Vagina (tissue), 2 donors: Measurements from ENCODE around the gene EOLA1.
"Not testable (repeated sequence)": the region's sequence is repeated elsewhere in the genome, so short reads cannot be mapped to it uniquely, and the experiment has no call there.

Source experiments
- POLR2A ChIP-seq, 2 donors: fragments of 450-650 bp; IDR thresholded peaks; one replicate each; pipeline ENCODE4 v1.6.1; 2017; ENCODE audit warnings: antibody characterized with exemption in 2 of 2, mild to moderate bottlenecking in 2 of 2, moderate library complexity in 2 of 2
- POLR2AphosphoS5 ChIP-seq, 2 donors: sonication (generic); formaldehyde crosslinking; IDR thresholded peaks; one replicate each; pipeline ENCODE4 v1.9.0; 2017; ENCODE audit warnings: antibody characterized with exemption in 2 of 2, mild to moderate bottlenecking in 2 of 2, low read depth in 1 of 2; ENCODE audit not compliant: insufficient read depth in 1 of 2
- TF ChIP-seq, protein P1 (sequence below), 3 experiments: fragments of 450-650 bp in 2 of 3; fragments of 200-600 bp in 1 of 3; sonication (generic) in 1 of 3; IDR thresholded peaks; one replicate each; pipeline ENCODE4 v1.5.1; 2017 to 2019; ENCODE audit warnings: antibody characterized with exemption in 3 of 3, mild to moderate bottlenecking in 2 of 3, moderate library complexity in 2 of 3

DNA sequence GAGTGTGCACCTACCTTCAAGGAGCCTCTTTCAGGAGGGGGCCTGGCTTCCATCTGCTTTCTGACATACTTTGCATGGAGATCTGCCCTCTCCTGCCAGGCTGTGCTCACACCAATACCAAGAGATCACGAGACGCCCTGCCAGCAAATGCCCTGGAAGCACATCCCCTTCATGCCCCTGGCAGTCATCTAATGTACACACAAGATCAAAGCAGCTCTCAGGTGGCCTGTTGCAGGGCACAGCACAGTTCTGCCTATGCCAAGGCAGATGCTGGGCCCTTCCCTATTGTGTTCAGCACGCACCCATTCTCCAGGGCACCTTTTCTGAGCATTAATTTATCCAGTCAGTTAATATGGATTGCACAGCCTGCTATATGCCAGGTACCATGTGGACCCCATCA lies 7.9 kb upstream of the EOLA1 start:
- TF ChIP-seq, protein P1, sequence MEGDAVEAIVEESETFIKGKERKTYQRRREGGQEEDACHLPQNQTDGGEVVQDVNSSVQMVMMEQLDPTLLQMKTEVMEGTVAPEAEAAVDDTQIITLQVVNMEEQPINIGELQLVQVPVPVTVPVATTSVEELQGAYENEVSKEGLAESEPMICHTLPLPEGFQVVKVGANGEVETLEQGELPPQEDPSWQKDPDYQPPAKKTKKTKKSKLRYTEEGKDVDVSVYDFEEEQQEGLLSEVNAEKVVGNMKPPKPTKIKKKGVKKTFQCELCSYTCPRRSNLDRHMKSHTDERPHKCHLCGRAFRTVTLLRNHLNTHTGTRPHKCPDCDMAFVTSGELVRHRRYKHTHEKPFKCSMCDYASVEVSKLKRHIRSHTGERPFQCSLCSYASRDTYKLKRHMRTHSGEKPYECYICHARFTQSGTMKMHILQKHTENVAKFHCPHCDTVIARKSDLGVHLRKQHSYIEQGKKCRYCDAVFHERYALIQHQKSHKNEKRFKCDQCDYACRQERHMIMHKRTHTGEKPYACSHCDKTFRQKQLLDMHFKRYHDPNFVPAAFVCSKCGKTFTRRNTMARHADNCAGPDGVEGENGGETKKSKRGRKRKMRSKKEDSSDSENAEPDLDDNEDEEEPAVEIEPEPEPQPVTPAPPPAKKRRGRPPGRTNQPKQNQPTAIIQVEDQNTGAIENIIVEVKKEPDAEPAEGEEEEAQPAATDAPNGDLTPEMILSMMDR (IDR thresholded peaks at IDR 0.05): not testable (repeated sequence)
- TF ChIP-seq POLR2A (IDR thresholded peaks at IDR 0.05); POLR2AphosphoS5 (IDR thresholded peaks at IDR 0.05; ENCODE audit: insufficient read depth in 1 of 2, low read depth in 1 of 2): not testable (repeated sequence)
